H9 (cell line): ENCODE results near the gene TMTC1. TPM values are rescaled to one million over a fixed set of nuclear protein-coding genes. Genes with fewer than 3 reads are reported as not detected.

Experiments used
- DNase-seq: peaks from one replicate; pipeline ENCODE4 v3.0.0-alpha.2; 2017
- H2AFZ ChIP-seq: one replicate; pipeline ENCODE4 v1.6.1; 2013; ENCODE audit warnings: mild to moderate bottlenecking, low read length, control low read depth, moderate library complexity
- H2AK5ac ChIP-seq: 2 replicates; pipeline ENCODE4 v1.6.1; 2013; ENCODE audit warnings: low read length, control low read depth, mixed read lengths; ENCODE audit not compliant: insufficient read length
- H2BK120ac ChIP-seq: one replicate; pipeline ENCODE4 v1.6.1; 2013; ENCODE audit warnings: low read depth, mild to moderate bottlenecking, low read length, control low read depth, inconsistent platforms; ENCODE audit not compliant: poor library complexity, severe bottlenecking
- H2BK12ac ChIP-seq: 2 replicates; pipeline ENCODE4 v1.6.1; 2013; ENCODE audit warnings: low read length, control low read depth, mixed read lengths, low read depth; ENCODE audit not compliant: insufficient read length
- H2BK15ac ChIP-seq: 2 replicates; pipeline ENCODE4 v1.6.1; 2013; ENCODE audit warnings: low read depth, low read length, control low read depth
- H2BK20ac ChIP-seq: one replicate; pipeline ENCODE4 v1.6.1; 2013; ENCODE audit warnings: low read depth, mild to moderate bottlenecking, low read length, control low read depth, inconsistent platforms; ENCODE audit not compliant: poor library complexity, severe bottlenecking
- H2BK5ac ChIP-seq: 2 replicates; pipeline ENCODE4 v1.6.1; 2013; ENCODE audit warnings: low read length, control low read depth, mixed read lengths; ENCODE audit not compliant: insufficient read length
- H3K14ac ChIP-seq: 2 replicates; pipeline ENCODE4 v1.6.1; 2013; ENCODE audit warnings: low read length, control low read depth; ENCODE audit not compliant: insufficient read depth
- H3K18ac ChIP-seq: 2 replicates; pipeline ENCODE4 v1.6.1; 2013; ENCODE audit warnings: low read depth, mild to moderate bottlenecking, mixed read lengths, low read length, control low read depth; ENCODE audit not compliant: insufficient read length
- H3K23ac ChIP-seq: 2 replicates; pipeline ENCODE4 v1.6.1; 2013; ENCODE audit warnings: low read length, control low read depth, mixed read lengths, low read depth; ENCODE audit not compliant: insufficient read length
- H3K23me2 ChIP-seq: 2 replicates; pipeline ENCODE4 v1.6.1; 2013; ENCODE audit warnings: low read depth, mild to moderate bottlenecking, mixed read lengths, low read length, control low read depth; ENCODE audit not compliant: insufficient read length, poor library complexity, severe bottlenecking
- H3K27ac ChIP-seq: 2 replicates; pipeline ENCODE4 v1.5.1; 2013; ENCODE audit warnings: low read length, control low read depth, mixed read lengths, low read depth; ENCODE audit not compliant: insufficient read length
- H3K27me3 ChIP-seq: 2 replicates; pipeline ENCODE4 v1.6.1; 2013; ENCODE audit warnings: low read length, control low read depth, inconsistent platforms; ENCODE audit not compliant: insufficient read depth
- H3K4ac ChIP-seq: 2 replicates; pipeline ENCODE4 v1.6.1; 2013; ENCODE audit warnings: low read depth, mild to moderate bottlenecking, control low read depth, inconsistent platforms, low read length, moderate library complexity
- H3K4me1 ChIP-seq: 2 replicates; pipeline ENCODE4 v1.6.1; 2013; ENCODE audit warnings: low read length, control low read depth, inconsistent platforms; ENCODE audit not compliant: insufficient read depth
- H3K4me2 ChIP-seq: 2 replicates; pipeline ENCODE4 v1.6.1; 2013; ENCODE audit warnings: low read length, control low read depth, mixed read lengths; ENCODE audit not compliant: insufficient read length, insufficient read depth
- H3K56ac ChIP-seq: 2 replicates; pipeline ENCODE4 v1.6.1; 2013; ENCODE audit warnings: low read depth, mild to moderate bottlenecking, mixed read lengths, low read length, control low read depth; ENCODE audit not compliant: insufficient read length
- H3K79me1 ChIP-seq: 2 replicates; pipeline ENCODE4 v1.6.1; 2013; ENCODE audit warnings: low read depth, mild to moderate bottlenecking, moderate library complexity, low read length, control low read depth, inconsistent platforms; ENCODE audit not compliant: insufficient read depth, poor library complexity, severe bottlenecking
- H3K79me2 ChIP-seq: 2 replicates; pipeline ENCODE4 v1.6.1; 2013; ENCODE audit warnings: low read length, control low read depth, inconsistent platforms; ENCODE audit not compliant: insufficient read depth
- H3K9ac ChIP-seq: 2 replicates; pipeline ENCODE4 v1.6.1; 2013; ENCODE audit warnings: low read length, control low read depth, mixed read lengths; ENCODE audit not compliant: insufficient read length; ENCODE audit errors: extremely low read depth
- H3K9me3 ChIP-seq: one replicate; pipeline ENCODE4 v1.6.1; 2013; ENCODE audit warnings: low read depth, low read length, inconsistent platforms; ENCODE audit not compliant: control insufficient read depth
- H3T11ph ChIP-seq: one replicate; pipeline ENCODE4 v1.6.1; 2013; ENCODE audit warnings: mild to moderate bottlenecking, low read length, control low read depth, inconsistent platforms
- H4K20me1 ChIP-seq: one replicate; pipeline ENCODE4 v1.6.1; 2013; ENCODE audit not compliant: control insufficient read depth, insufficient read length, insufficient read depth
- H4K5ac ChIP-seq: 2 replicates; pipeline ENCODE4 v1.6.1; 2013; ENCODE audit warnings: low read depth, mild to moderate bottlenecking, mixed read lengths, low read length, control low read depth; ENCODE audit not compliant: insufficient read length
- H4K8ac ChIP-seq: replicated peaks from 2 replicates; pipeline ENCODE4 v1.6.1; 2013; ENCODE audit warnings: low read length, control low read depth, mixed read lengths, low read depth; ENCODE audit not compliant: insufficient read length
- H4K91ac ChIP-seq: 2 replicates; pipeline ENCODE4 v1.6.1; 2013; ENCODE audit warnings: low read depth, mild to moderate bottlenecking, moderate library complexity, mixed read lengths, low read length, control low read depth; ENCODE audit not compliant: insufficient read length
- H3K27ac Mint-ChIP-seq, 3 experiments: 2 replicates in 2 of 3; 3 replicates in 1 of 3; pipeline ENCODE4 v1.8.0; 2020 to 2021; ENCODE audit warnings: mixed read lengths in 3 of 3, mild to moderate bottlenecking in 1 of 3, moderate library complexity in 1 of 3
- H3K27me3 Mint-ChIP-seq: 2 replicates; pipeline ENCODE4 v1.8.0; 2021; ENCODE audit warnings: low read depth, mild to moderate bottlenecking, moderate library complexity, mixed read lengths
- H3K36me3 Mint-ChIP-seq, 3 experiments: 2 replicates in 2 of 3; 3 replicates in 1 of 3; pipeline ENCODE4 v1.8.0; 2020 to 2021; ENCODE audit warnings: low read depth in 3 of 3, mixed read lengths in 3 of 3; ENCODE audit not compliant: insufficient read depth in 1 of 3
- H3K4me1 Mint-ChIP-seq, 2 experiments: 2 replicates each; pipeline ENCODE4 v1.8.0; 2020; ENCODE audit warnings: mixed read lengths in 2 of 2
- H3K4me3 Mint-ChIP-seq, 2 experiments: 2 replicates in 1 of 2; 3 replicates in 1 of 2; pipeline ENCODE4 v1.8.0; 2020 to 2021; ENCODE audit warnings: mild to moderate bottlenecking in 2 of 2, mixed read lengths in 2 of 2, moderate library complexity in 1 of 2
- H3K9me3 Mint-ChIP-seq, 2 experiments: 2 replicates in 1 of 2; 3 replicates in 1 of 2; pipeline ENCODE4 v1.8.0; 2020; ENCODE audit warnings: mild to moderate bottlenecking in 2 of 2, mixed read lengths in 2 of 2, moderate library complexity in 1 of 2
- CTCF ChIP-seq: fragments of 200-600 bp; sonication (generic); conservative IDR thresholded peaks from 3 replicates; pipeline ENCODE4 v1.8.0; 2021; ENCODE audit warnings: antibody characterized with exemption, mild to moderate bottlenecking
- WGBS: extraction: QIAGEN DNeasy Blood & Tissue Kit; methylation state at CpG from one replicate; pipeline ENCODE4 v1.1.7; 2013; ENCODE audit warnings: missing lambda C conversion rate, low lambda C conversion rate, mixed read lengths; ENCODE audit not compliant: insufficient read length; ENCODE audit errors: extremely low coverage; 5-methylcytosine and 5-hydroxymethylcytosine counted together
- total RNA-seq: library from RNA; stranded (reverse); gene quantifications from 2 replicates; pipeline ENCODE4 v1.2.1, GENCODE V29; 2021

Gene TMTC1
- total RNA-seq, 1 experiment from 2014 or later = 16.1 TPM

DNA sequence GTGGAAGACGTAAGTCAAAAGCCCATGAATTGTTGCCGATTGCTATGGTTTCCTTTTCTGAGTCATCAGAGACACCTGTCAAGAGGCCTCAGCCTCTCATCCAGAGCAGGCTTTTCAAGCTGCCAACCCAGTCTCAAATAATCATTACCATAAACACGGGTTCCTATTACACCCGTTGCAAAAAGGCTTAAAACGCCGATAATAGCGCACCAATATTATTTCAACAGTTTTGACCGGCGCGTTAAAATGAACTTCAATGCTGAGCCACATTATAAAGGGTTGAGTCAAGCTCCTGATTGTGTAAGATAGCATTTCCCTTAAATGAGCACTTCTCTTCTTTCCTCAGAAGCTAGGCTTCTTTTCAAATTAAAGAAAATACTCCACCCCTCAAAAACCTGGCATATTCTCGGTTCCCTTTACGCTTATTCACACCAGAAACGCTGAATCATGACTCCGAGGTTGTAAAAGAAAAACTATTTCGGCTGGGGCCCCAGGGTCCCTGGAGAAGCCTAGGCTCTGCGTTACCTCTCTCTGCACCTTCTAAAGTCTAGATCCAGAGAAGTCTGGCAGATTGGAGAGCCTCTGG lies 1.4 kb downstream of the TMTC1 start:
- Mint-ChIP-seq H3K4me3 (peak overlapping the region; percentile 89 to 95), H3K9me3 (peaks cover 8 to 10% of the 10 kb centered on the region in 2 experiments; a peak in 4 of 5 replicates), H3K36me3 (peaks cover 6 to 21% (median 12%) of the 10 kb centered on the region in 3 experiments), H3K27me3 (peaks cover 21% of the 10 kb centered on the region), H3K27ac (no peak overlapping the region), H3K4me1 (peaks cover 22 to 31% of the 10 kb centered on the region in 2 experiments)
- H3K79me1 ChIP-seq = no peaks in the 10 kb centered on the region
- no peak overlapping the region for H2BK20ac ChIP-seq
- H2BK120ac ChIP-seq = no peak overlapping the region
- no peak overlapping the region for H3K56ac ChIP-seq
- no peak overlapping the region for H3T11ph ChIP-seq
- no peak overlapping the region for H2BK12ac ChIP-seq
- no peak for DNase-seq
- no peaks in the 10 kb centered on the region for H4K20me1 ChIP-seq
- no peaks in the 10 kb centered on the region; the same call in 1 of the 2 replicates for H3K4me1 ChIP-seq
- no peak overlapping the region for H2AK5ac ChIP-seq
- no peak overlapping the region for H3K4ac ChIP-seq
- peak overlapping the region; percentile 47 for H3K9ac ChIP-seq
- H3K14ac ChIP-seq = no peak overlapping the region
- no peaks in the 10 kb centered on the region for H3K27me3 ChIP-seq
- no peak overlapping the region for H2BK5ac ChIP-seq
- H4K91ac ChIP-seq = no peak overlapping the region
- H3K79me2 ChIP-seq = peaks cover 5% of the 10 kb centered on the region; the same call in 1 of the 2 replicates
- peaks cover 10% of the 10 kb centered on the region for H3K23me2 ChIP-seq
- peak overlapping the region; percentile 87 for H3K4me2 ChIP-seq
- no peak overlapping the region for H3K27ac ChIP-seq
- H2BK15ac ChIP-seq = no peak overlapping the region
- no peak for TF ChIP-seq CTCF
- H3K23ac ChIP-seq = no peak overlapping the region
- no CpG with 5 or more reads among the region's 16 CpGs for WGBS
- H3K18ac ChIP-seq = no peak overlapping the region
- peaks cover 5% of the 10 kb centered on the region for H3K9me3 ChIP-seq
- H4K8ac ChIP-seq = no peak overlapping the region
- H2AFZ ChIP-seq = no peak overlapping the region
- H4K5ac ChIP-seq = no peak overlapping the region
